Smooth muscle cell of the brain vasculature (primary cell): ENCODE measurements around the gene P2RY8.
"Not testable (repeated sequence)": the region's sequence is repeated elsewhere in the genome, so short reads cannot be mapped to it uniquely, and the experiment has no call there.

Experiments
- DNase-seq: peaks from one replicate; pipeline ENCODE4 v3.0.0-alpha.2; 2012; ENCODE audit warnings: low read depth, low spot score

P2RY8 gene

DNA sequence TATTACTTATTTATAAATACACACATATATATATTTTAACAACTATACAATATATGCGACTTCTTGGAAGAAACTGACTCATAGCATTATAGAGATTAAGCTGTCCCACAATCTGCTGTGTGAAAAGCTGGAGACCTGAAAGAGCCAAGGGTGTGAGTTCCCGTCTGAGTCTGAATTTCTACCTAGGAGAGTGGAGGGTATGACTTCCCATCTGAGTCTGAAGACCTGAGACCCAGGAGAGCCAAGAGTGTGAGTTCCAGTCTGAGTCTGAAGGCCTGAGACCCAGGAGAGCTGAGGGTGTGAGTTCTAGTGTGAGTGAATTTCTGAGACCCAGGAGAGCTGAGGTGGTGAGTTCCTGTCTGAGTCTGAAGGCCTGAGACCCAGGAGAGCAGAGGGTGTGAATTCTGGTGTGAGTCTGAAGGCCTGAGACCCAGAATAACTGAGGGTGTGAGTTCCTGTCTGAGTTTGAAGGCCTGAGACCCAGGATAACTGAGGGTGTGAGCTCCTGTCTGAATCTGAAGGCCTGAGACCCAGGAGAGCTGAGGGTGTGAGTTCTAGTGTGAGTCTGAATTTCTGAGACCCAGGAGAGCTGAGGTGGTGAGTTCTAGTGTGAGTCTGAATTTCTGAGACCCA, 8.9 kb upstream of the P2RY8 start:
- no peak for DNase-seq

DNA sequence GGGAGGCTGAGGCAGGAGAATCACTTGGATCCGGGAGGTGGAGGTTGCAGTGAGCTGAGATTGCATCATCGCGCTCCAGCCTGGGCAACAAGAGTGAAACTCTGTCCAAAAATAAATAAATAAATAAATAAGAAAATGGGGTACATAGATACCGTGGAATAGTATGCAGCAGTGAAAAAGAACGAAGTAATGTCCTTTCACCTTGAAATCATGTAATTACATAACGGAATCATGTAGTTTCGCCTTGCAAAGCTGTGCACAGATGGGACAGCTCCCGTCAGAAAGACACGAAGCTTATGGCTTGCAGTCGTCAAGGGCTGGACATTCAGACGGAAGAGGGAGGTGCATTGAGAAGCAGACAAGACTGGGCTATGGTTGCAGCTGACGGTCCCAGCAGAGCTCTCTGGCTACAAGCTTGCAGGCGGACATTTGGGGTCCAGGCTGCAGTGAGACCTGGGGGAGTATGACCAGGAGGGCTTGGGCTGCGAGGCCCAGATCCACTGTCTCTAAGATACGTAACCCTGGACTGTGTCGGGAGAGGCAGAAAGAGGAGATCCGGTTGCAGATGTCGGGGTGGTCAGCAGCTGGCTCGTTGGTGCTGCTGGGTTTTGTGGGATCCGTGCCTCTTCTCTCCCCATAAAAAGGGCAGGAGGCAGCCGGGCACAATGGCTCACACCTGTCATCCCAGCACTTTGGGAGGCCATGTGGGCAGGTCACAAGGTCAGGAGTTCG, 6.2 kb upstream of the P2RY8 start:
- DNase-seq: no peak

- not testable (repeated sequence) for DNase-seq
These were observed 2.2 kb upstream of the P2RY8 start for GRCh38 chrX:1539146-1539545.

DNA sequence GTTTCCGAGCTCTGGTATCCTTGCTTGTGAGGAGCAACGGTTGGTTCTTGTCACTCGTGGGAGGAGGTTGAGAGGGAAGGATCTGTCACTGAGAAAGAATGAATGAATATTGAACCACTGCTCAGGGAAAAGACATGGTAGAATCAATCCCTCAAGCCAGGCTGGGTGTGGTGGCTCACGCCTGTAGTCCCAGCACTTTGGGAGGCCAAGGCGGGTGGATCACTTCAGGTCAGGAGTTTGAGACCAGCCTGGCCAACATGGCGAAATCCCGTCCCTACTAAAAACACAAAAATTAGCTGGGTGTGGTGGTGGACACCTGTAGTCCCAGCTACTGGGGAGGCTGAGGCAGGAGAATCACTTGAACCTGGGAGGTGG, 718 bp upstream of the P2RY8 start:
- DNase-seq: not testable (repeated sequence)

DNA sequence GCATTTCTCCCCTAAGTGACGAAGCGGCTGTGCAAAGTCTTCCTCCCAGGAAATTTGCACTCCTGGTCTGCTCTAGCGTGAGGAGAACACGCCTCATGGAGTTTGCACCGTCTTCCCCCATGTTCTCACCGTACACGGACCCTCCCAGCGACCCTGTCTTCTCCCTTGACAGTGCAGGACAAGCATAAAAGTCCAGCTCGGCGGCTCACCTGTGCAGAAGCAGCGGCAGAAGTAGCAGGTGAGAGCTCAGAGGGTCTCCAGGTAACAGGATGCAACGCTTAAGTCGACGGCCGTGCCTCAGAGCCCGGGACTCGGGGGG, 314 bp downstream of the P2RY8 start:
- no peak for DNase-seq

DNA sequence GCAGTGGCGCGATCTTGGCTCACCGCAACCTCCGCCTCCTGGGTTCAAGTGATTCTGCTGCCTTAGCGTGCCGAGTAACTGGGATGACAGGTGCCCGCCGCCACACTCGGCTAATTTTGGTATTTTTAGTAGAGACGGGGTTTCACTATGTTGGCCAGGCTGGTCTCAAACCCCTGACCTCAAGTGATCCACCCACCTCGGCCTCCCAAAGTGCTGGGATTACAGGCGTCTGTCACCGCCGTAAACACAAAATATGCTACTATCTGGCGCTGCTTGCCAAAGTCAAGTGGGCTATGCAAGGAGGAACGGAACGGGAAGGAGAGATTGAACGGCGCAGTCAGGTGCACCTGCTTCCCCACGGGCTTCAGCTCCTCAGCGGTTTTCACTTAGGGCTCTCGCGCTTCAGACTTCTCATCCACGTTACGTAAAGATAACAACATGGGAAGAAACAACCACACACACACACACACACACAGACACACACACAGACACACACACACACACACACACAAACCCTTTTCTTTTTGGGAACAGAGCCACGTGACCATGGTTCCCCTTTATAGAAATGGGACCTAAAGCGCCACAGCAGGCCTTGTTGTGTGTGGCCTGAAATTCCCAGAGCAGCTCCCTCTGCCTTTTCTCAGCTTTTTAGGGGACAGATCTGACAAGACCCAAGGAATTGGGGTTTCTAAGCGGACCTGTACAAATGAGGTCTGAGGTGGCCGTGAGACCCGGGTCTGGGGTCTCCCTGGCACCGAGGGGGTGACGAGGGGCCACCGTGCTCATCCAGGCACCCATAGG, 1.5 kb downstream of the P2RY8 start:
- DNase-seq: no peak

- no peak for DNase-seq
These were observed 2.5 kb downstream of the P2RY8 start for GRCh38 chrX:1534301-1535168.

- no peak for DNase-seq
These were observed 3.9 kb downstream of the P2RY8 start for GRCh38 chrX:1533058-1533457.

DNA sequence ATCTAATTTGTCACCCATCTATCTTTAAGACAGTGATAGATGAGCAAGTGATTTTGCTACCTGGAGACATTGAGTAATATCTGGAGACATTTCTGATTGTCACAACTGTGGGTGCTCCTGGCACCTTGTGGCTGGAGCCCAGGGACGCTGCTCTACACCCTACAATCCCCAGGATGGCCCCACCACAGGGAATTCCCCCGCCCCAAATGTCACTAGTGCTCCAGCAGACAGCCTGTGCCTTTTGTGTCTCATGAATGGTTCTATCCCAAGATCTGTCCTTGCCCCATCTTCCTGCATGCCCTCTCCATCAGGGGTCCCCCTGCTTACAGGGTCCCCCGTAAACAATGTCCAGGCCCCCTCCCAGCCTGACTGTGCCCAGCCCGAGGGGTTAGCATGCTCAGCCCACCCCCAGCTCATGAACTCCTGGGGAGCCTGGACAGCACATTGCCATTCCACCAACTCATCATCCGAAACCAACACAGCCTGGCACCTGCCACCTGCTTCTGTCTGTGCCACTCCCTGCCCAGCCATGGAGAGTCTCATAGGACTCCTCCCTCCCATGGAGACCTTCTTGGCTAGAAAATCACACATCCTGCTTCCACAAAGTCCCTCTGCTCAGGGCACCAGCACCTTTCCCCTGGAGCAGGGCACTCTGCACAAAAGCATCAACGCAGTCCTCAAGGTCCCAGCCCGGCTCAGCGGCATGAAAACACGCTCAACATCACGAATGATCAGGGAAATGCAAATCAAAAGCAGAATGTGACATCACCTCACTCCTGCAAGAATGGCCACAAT, 5.7 kb downstream of the P2RY8 start:
- no peak for DNase-seq

DNA sequence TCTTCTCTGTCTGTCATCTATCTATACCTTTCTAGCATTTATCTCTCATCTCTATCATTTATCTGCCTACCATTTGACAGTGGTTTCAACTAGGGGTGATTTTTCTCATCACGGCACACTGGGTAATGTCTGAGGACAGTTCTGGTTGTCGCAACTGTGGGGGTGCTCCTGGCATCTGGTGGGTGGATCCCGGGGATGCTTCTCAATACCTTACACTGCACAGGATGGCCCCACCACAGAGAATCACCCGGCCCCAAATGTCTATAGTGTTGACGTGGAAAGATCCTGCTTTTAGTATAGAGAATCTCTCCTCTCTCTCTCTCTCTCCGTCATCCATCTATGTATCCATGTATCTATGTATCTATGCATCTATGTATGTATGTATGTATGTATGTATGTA, 7.2 kb downstream of the P2RY8 start:
- DNase-seq: no peak

DNA sequence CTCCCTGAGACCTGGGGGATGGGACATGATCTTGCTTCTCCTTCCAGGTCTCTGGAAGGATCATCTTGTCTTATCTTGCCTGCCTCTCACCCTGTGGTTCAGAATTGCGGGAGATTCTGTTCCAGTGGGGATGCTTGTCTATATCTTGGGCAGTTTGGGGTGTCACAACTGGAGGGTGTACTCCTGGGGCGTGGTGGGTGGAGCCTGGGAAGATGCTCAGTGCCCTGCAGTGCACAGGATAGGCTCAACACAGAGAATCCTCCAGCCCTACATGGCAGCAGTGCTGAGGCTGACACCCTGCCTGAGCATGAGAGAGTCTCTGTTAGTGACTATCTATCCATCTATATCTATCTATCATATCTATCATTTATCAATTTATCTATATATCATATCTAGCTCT, 7.7 kb downstream of the P2RY8 start:
- DNase-seq: no peak

DNA sequence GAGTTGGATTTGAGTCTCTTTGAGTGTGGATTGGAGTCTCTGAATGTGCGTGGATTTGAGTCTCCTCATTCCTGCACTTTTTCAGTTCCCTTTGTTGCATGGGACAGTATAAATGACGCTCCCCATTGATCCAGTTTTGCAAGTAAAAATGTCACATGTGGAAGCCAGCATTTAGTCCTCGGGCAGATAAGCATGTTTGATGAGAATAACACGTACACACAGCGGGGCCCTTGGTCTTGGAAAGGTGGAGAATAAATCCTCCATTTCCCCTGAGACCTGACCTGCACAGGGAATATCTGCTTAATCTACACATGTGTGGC, 8.1 kb downstream of the P2RY8 start:
- DNase-seq: no peak

GRCh38 chrX:1528186-1528883, 8.7 kb downstream of the P2RY8 start:
- no peak for DNase-seq

DNA sequence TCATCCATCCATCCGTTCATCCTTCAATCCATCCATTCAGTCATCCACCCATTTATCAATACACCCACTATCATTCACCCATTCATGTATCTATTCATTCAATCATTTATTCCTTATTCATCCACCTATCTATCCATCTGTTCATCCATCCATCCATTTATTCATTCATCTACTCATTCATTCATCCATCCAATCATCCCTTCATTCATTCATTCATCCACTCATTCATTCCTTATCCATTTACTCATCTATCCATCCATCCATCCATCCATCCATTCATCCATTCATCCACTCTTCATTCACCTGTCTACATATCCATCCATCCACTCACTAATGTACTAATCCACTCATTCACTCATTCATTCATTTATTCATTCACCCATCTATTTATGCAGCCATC, 9.5 kb downstream of the P2RY8 start:
- no peak for DNase-seq

DNA sequence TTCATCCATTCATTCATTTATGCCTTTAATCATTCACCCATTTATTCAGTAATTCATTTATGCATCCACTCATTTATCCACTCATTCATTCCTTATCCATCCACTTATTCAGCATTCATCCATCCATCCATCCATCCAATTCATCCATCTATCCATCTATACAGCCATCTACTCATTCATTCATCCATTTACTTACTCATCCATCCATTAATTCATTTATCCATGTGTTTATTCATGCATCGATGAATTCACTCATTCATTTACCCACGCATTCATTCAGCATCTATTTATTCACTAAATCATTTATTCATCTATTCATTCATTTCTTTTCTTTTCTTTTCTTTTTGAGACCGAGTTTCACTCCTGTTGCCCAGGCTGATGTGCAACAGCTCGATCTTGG, 10.4 kb downstream of the P2RY8 start:
- no peak for DNase-seq

- DNase-seq: no peak
These were observed 11.2 kb downstream of the P2RY8 start for GRCh38 chrX:1525583-1526355.

GRCh38 chrX:1524874-1525582, 12.0 kb downstream of the P2RY8 start:
- DNase-seq: no peak

DNA sequence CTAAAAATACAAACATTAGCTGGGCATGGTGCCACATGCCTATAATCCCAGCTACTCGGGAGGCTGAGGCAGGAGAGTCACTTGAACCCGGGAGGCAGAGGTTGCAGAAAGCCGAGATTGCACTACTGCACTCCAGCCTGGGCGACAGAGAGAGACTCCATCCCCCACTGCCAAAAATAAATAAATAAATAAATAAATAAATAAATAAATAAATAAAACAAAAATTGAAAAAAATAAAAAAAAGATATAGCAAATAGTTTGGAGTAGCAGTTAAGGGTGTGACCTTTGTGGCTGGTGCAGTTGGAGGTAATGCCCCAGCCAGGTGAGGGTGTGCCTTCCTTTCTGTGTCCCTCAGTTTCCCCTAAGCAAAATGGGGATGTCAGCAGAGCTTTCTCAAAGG, 14.1 kb downstream of the P2RY8 start:
- not testable (repeated sequence) for DNase-seq

DNA sequence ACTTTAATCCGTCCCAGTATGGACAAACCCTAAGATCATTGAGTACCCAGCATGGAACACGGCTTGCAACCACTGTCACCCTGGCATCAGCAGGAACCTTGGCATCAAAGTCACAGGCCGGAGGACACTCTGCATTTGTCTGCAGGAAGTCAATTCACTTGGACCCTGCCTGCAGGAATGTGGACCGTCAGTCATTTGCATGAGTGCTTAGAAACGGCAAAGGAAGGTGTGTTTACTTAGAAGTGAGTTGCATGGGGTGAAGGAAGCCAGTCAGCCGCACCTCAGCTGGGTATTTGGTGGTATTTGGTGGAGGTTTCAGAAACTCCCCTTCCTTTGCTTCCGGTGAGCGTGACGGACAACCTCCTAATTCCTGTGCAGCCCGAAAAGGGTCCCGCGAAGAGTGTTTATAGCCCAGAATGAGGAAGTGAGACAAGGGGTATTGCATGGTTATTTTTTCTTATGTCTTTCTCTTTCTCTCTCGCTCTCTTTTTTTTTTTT, 15.5 kb downstream of the P2RY8 start:
- DNase-seq: no peak
